ENCODE results near the gene TRIO.

The TRIO gene

GRCh38 chr5:14339468-14339867 is 196.3 kb downstream of the TRIO start:
- no peak for DNase-seq (ENCODE audit: low read depth)
- TF ChIP-seq CTCF (conservative IDR thresholded peaks at IDR 0.05; ENCODE audit: control insufficient read depth, insufficient read depth, low read depth, low read length): no peak
- H3K4me3 ChIP-seq (ENCODE audit: control insufficient read depth, low read depth, low read length): no peak overlapping the region

- TF ChIP-seq CTCF (conservative IDR thresholded peaks at IDR 0.05; ENCODE audit: control insufficient read depth, insufficient read depth, low read depth, low read length): no peak
- no peak for DNase-seq (ENCODE audit: low read depth)
- no peak overlapping the region for H3K4me3 ChIP-seq (ENCODE audit: control insufficient read depth, low read depth, low read length)
Observed at GRCh38 chr5:14341571-14342230, 198.6 kb downstream of the TRIO start.

GRCh38 chr5:14342306-14342705 is 199.2 kb downstream of the TRIO start:
- no peak for TF ChIP-seq CTCF (conservative IDR thresholded peaks at IDR 0.05; ENCODE audit: control insufficient read depth, insufficient read depth, low read depth, low read length)
- no peak overlapping the region for H3K4me3 ChIP-seq (ENCODE audit: control insufficient read depth, low read depth, low read length)
- peak; percentile 34 for DNase-seq (ENCODE audit: low read depth)

GRCh38 chr5:14343376-14343775 is 200.2 kb downstream of the TRIO start:
- DNase-seq (ENCODE audit: low read depth): no peak
- H3K4me3 ChIP-seq (ENCODE audit: control insufficient read depth, low read depth, low read length): no peak overlapping the region
- no peak for TF ChIP-seq CTCF (conservative IDR thresholded peaks at IDR 0.05; ENCODE audit: control insufficient read depth, insufficient read depth, low read depth, low read length)

- DNase-seq (ENCODE audit: low read depth): no peak
- no peak overlapping the region for H3K4me3 ChIP-seq (ENCODE audit: control insufficient read depth, low read depth, low read length)
- no peak for TF ChIP-seq CTCF (conservative IDR thresholded peaks at IDR 0.05; ENCODE audit: control insufficient read depth, insufficient read depth, low read depth, low read length)
Observed at GRCh38 chr5:14347522-14347921, 204.4 kb downstream of the TRIO start.

GRCh38 chr5:14348142-14348541 is 205.0 kb downstream of the TRIO start:
- no peak overlapping the region for H3K4me3 ChIP-seq (ENCODE audit: control insufficient read depth, low read depth, low read length)
- DNase-seq (ENCODE audit: low read depth): no peak
- TF ChIP-seq CTCF (conservative IDR thresholded peaks at IDR 0.05; ENCODE audit: control insufficient read depth, insufficient read depth, low read depth, low read length): no peak

GRCh38 chr5:14349029-14349428 is 205.9 kb downstream of the TRIO start:
- no peak for DNase-seq (ENCODE audit: low read depth)
- TF ChIP-seq CTCF (conservative IDR thresholded peaks at IDR 0.05; ENCODE audit: control insufficient read depth, insufficient read depth, low read depth, low read length): no peak
- H3K4me3 ChIP-seq (ENCODE audit: control insufficient read depth, low read depth, low read length): no peak overlapping the region

Measured in fibroblast of mammary gland (primary cell).